OCI-M2 (cell line): ENCODE results near the gene SFRP5.
A peak's percentile ranks its signal among the peaks of the same experiment; 100 is the strongest.

ENCODE experiments used
- DNase-seq: peaks from one replicate; lab custom pipeline; 2025; ENCODE audit not compliant: unreplicated experiment; lab: John Stamatoyannopoulos, UW

SFRP5 gene

GRCh38 chr10:97771913-97772823, at the start of gene SFRP5:
Gene SFRP5, minus strand, starts transcription at chr10:97771999. Its CDS starts 166 bp downstream, at chr10:97771833.
- no peak for DNase-seq

GRCh38 chr10:97820096-97820704, 48.4 kb upstream of the SFRP5 start:
- DNase-seq = no peak

- no peak for DNase-seq
These were observed 46.8 kb upstream of the SFRP5 start for GRCh38 chr10:97818572-97818971.

GRCh38 chr10:97816609-97817008, 44.8 kb upstream of the SFRP5 start:
- no peak for DNase-seq

GRCh38 chr10:97814996-97815395, 43.2 kb upstream of the SFRP5 start:
- no peak for DNase-seq

GRCh38 chr10:97813311-97813710, 41.5 kb upstream of the SFRP5 start:
- DNase-seq = no peak

GRCh38 chr10:97812696-97813095, 40.9 kb upstream of the SFRP5 start:
- DNase-seq = no peak

GRCh38 chr10:97811958-97812357, 40.2 kb upstream of the SFRP5 start:
- DNase-seq = no peak

GRCh38 chr10:97810446-97810845, 38.6 kb upstream of the SFRP5 start:
- no peak for DNase-seq

- no peak for DNase-seq
These were observed 34.1 kb upstream of the SFRP5 start for GRCh38 chr10:97805949-97806348.

GRCh38 chr10:97805096-97805884, 33.5 kb upstream of the SFRP5 start:
- DNase-seq = no peak

- no peak for DNase-seq
These were observed 29.6 kb upstream of the SFRP5 start for GRCh38 chr10:97801422-97801821.

- DNase-seq = no peak
These were observed 28.7 kb upstream of the SFRP5 start for GRCh38 chr10:97800474-97800873.

- DNase-seq = no peak
These were observed 27.3 kb upstream of the SFRP5 start for GRCh38 chr10:97798958-97799610.

- no peak for DNase-seq
These were observed 24.9 kb upstream of the SFRP5 start for GRCh38 chr10:97796651-97797050.

GRCh38 chr10:97795886-97796285, 24.1 kb upstream of the SFRP5 start:
- no peak for DNase-seq

- no peak for DNase-seq
These were observed 20.3 kb upstream of the SFRP5 start for GRCh38 chr10:97791824-97792721.

GRCh38 chr10:97789770-97790397, 18.1 kb upstream of the SFRP5 start:
- no peak for DNase-seq

- peak; percentile 97 for DNase-seq
These were observed 17.0 kb upstream of the SFRP5 start for GRCh38 chr10:97788552-97789442.
